CD4-positive, alpha-beta T cell (primary cell): Measurements from ENCODE around the gene NEK9. TPM values are rescaled to one million over a fixed set of nuclear protein-coding genes. Genes with fewer than 3 reads are reported as not detected.

Experiments
- ATAC-seq: fragments of 200-7000 bp; cut with Tn5 transposase; one replicate; pipeline ENCODE4 v1.10.0; 2022; ENCODE audit warnings: mild to moderate bottlenecking; ENCODE audit not compliant: poor library complexity
- CTCF ChIA-PET: fragments of 350-600 bp; sonication (Branson Sonifier 250); formaldehyde crosslinking; loops from one replicate; lab custom pipeline; 2021; ENCODE audit warnings: antibody characterized with exemption, inconsistent platforms; lab: Charles Lee
- POLR2A ChIA-PET: fragments of 350-600 bp; sonication (Branson Sonifier 250); formaldehyde crosslinking; loops from one replicate; lab custom pipeline; 2021; ENCODE audit warnings: antibody characterized with exemption, inconsistent platforms; lab: Charles Lee
- DNase-seq, 14 experiments: peaks; one replicate each; pipeline ENCODE4 v3.0.0-alpha.2; 2013 to 2020; ENCODE audit warnings: mixed read lengths in 2 of 14
- H3K27ac ChIP-seq, 2 donors: one replicate each; pipeline versions ENCODE4 v1.5.1 to v1.7.0; 2013; ENCODE audit warnings: low read length in 2 of 2, low read depth in 1 of 2, mild to moderate bottlenecking in 1 of 2
- H3K27me3 ChIP-seq, 2 experiments: 1 replicate in 1 of 2; 2 replicates in 1 of 2; pipeline versions ENCODE4 v1.6.1 to v1.7.0; 2013; ENCODE audit warnings: low read length in 2 of 2, control low read depth in 1 of 2, mild to moderate bottlenecking in 1 of 2, moderate library complexity in 1 of 2; ENCODE audit not compliant: insufficient read depth in 2 of 2, control insufficient read depth in 1 of 2
- H3K36me3 ChIP-seq: one replicate; pipeline ENCODE4 v1.6.1; 2013; ENCODE audit warnings: low read length, control low read depth; ENCODE audit not compliant: insufficient read depth
- H3K4me1 ChIP-seq: one replicate; pipeline ENCODE4 v1.6.1; 2013; ENCODE audit warnings: low read length, control low read depth; ENCODE audit not compliant: insufficient read depth
- H3K4me3 ChIP-seq: one replicate; pipeline ENCODE4 v1.5.1; 2013; ENCODE audit warnings: mild to moderate bottlenecking, low read length, moderate library complexity
- H3K9me3 ChIP-seq, 2 experiments: 1 replicate in 1 of 2; 2 replicates in 1 of 2; pipeline versions ENCODE4 v1.6.1 to v1.7.0; 2013; ENCODE audit warnings: low read length in 2 of 2, mild to moderate bottlenecking in 2 of 2, control low read depth in 1 of 2, moderate library complexity in 1 of 2; ENCODE audit not compliant: control insufficient read depth in 1 of 2, insufficient read depth in 1 of 2
- H3K27ac Mint-ChIP-seq: one replicate; pipeline ENCODE4 v1.8.0; 2020; ENCODE audit warnings: mixed read lengths
- H3K27me3 Mint-ChIP-seq: one replicate; pipeline ENCODE4 v1.8.0; 2021; ENCODE audit warnings: mixed read lengths
- H3K36me3 Mint-ChIP-seq: one replicate; pipeline ENCODE4 v1.8.0; 2021; ENCODE audit warnings: low read depth, mixed read lengths
- H3K4me1 Mint-ChIP-seq: one replicate; pipeline ENCODE4 v1.8.0; 2021; ENCODE audit warnings: low read depth, mixed read lengths
- H3K4me3 Mint-ChIP-seq: one replicate; pipeline ENCODE4 v1.8.0; 2020; ENCODE audit warnings: mild to moderate bottlenecking, mixed read lengths
- H3K9me3 Mint-ChIP-seq: one replicate; pipeline ENCODE4 v1.8.0; 2020; ENCODE audit warnings: mixed read lengths
- intact Hi-C, 2 experiments: fragments of 100-400 bp; cut with DNase I in 1 of 2; cut with micrococcal nuclease in 1 of 2; formaldehyde crosslinking; loops; one replicate each; pipeline versions ENCODE4 v1.15.1 to v1.9.0; 2023 to 2025; cut with DNase I, micrococcal nuclease
- total RNA-seq, 174 experiments: library from RNA in 2 of 174; stranded (reverse) in 2 of 174; gene quantifications; one replicate each; pipeline ENCODE4 v1.2.3 and lab custom pipeline; 2021 to 2026
- TF ChIP-seq, protein P1 (sequence below): fragments of 200-600 bp; IDR thresholded peaks from one replicate; pipeline ENCODE4 v1.8.0; 2022; ENCODE audit warnings: antibody characterized with exemption, mild to moderate bottlenecking

The NEK9 gene
- total RNA-seq, 2 experiments from 2014 or later: 53.5 to 54.1 TPM

DNA sequence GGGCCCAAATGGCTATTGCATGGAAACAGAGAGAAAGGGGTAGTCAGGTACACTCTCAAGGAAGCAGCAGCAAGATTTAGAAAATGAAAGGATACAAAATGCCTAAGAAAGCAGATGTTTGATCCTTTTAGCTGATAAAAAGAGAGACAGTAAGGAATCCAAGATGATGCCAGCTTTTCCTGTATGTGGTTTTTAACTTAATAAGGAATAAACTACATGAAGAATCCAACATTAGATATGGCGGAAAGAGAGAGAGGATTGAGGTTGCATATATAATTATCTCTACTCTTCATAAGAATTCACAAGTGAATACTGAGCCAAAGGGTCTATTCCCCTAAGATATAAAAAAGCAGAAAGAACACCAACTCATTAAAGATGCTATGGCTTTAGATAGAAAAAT is 38.0 kb upstream of the NEK9 start:
- peaks cover 77% of the 10 kb centered on the region for H3K4me1 Mint-ChIP-seq

DNA sequence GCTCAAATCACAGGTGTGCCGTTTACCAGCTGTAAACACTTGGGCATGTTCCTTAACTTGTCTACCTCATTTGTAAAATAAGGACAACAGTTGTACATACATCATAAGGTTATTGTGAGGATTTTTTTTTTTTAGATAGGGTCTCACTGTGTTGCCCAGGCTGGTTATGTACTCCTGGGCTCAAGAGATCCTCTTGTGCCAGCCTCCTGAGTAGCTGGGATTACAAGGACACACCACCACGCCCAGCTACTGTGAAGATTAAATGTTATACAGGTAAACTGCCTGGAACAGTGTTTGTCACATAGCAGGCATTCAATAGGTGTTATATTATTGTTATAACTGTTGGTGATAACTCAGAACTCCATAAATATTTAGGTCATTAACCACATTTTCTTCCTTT is 36.8 kb upstream of the NEK9 start:
- Mint-ChIP-seq H3K27ac (no peak overlapping the region), H3K9me3 (no peaks in the 10 kb centered on the region), H3K4me3 (no peak overlapping the region), H3K36me3 (peaks cover 18% of the 10 kb centered on the region), H3K4me1 (peaks cover 77% of the 10 kb centered on the region), H3K27me3 (no peaks in the 10 kb centered on the region)
- H3K36me3 ChIP-seq: peaks cover 11% of the 10 kb centered on the region
- no peak overlapping the region for H3K27ac ChIP-seq
- ChIA-PET POLR2A (interaction anchor here (0.6 kb wide), 1 partner anchor 43 kb away, joined by 3 read pairs; no protein-coding TSS in a partner anchor), CTCF (interaction anchor here (1.0 to 1.7 kb wide), 2 partner anchors 95 to 132 kb away, joined by 3 to 4 read pairs; no protein-coding TSS in a partner anchor)
- DNase-seq (no peak), ATAC-seq (no peak)
- H3K4me1 ChIP-seq: peaks cover 47% of the 10 kb centered on the region
- TF ChIP-seq, protein P1, sequence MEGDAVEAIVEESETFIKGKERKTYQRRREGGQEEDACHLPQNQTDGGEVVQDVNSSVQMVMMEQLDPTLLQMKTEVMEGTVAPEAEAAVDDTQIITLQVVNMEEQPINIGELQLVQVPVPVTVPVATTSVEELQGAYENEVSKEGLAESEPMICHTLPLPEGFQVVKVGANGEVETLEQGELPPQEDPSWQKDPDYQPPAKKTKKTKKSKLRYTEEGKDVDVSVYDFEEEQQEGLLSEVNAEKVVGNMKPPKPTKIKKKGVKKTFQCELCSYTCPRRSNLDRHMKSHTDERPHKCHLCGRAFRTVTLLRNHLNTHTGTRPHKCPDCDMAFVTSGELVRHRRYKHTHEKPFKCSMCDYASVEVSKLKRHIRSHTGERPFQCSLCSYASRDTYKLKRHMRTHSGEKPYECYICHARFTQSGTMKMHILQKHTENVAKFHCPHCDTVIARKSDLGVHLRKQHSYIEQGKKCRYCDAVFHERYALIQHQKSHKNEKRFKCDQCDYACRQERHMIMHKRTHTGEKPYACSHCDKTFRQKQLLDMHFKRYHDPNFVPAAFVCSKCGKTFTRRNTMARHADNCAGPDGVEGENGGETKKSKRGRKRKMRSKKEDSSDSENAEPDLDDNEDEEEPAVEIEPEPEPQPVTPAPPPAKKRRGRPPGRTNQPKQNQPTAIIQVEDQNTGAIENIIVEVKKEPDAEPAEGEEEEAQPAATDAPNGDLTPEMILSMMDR: no peak
- H3K4me3 ChIP-seq: no peak overlapping the region
- intact Hi-C loops: no loop called here
- no peaks in the 10 kb centered on the region for H3K9me3 ChIP-seq
- no peaks in the 10 kb centered on the region for H3K27me3 ChIP-seq

More for the DNA sequence above, 38.0 kb upstream of the NEK9 start:
- Histone ChIP-seq H3K27ac (no peak overlapping the region), H3K36me3 (peaks cover 11% of the 10 kb centered on the region), H3K9me3 (no peaks in the 10 kb centered on the region), H3K4me1 (peaks cover 52% of the 10 kb centered on the region), H3K27me3 (no peaks in the 10 kb centered on the region), H3K4me3 (no peak overlapping the region)
- no peak for ATAC-seq
- H3K9me3 Mint-ChIP-seq: no peaks in the 10 kb centered on the region
- ChIA-PET CTCF (interaction anchor here (1.7 kb wide), 1 partner anchor 131 kb away, joined by 4 read pairs; no protein-coding TSS in a partner anchor), POLR2A (interaction anchor here (0.6 kb wide), 1 partner anchor 200 kb away, joined by 3 read pairs; no protein-coding TSS in a partner anchor)
- DNase-seq: no peak
- no peaks in the 10 kb centered on the region for H3K27me3 Mint-ChIP-seq
- intact Hi-C loops: no loop called here
- no peak overlapping the region for H3K27ac Mint-ChIP-seq
- H3K4me3 Mint-ChIP-seq: no peak overlapping the region
- TF ChIP-seq, protein P1: no peak
- H3K36me3 Mint-ChIP-seq: peaks cover 20% of the 10 kb centered on the region

DNA sequence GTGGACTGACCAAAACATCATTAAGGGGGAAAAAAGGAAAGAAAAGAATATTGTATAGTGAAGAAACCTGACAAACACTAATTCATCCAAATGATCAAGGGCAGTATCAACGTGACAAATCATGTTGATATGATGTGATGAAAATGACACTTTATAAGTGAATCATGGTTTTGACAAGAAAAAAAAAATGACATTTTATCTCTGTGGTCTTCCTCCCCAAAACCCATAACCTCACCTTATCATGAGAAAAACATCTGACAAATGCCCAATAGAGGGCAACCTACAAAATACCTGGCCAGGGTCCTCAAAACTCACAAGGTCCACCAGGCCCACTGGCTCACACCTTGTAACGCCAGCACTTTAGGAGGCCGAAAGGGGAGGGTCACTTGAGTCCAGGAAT is 35.8 kb upstream of the NEK9 start:
- Mint-ChIP-seq H3K4me1 (peaks cover 67% of the 10 kb centered on the region), H3K36me3 (peaks cover 17% of the 10 kb centered on the region), H3K4me3 (no peak overlapping the region), H3K9me3 (no peaks in the 10 kb centered on the region), H3K27me3 (no peaks in the 10 kb centered on the region), H3K27ac (no peak overlapping the region)
- H3K4me1 ChIP-seq: peaks cover 42% of the 10 kb centered on the region
- no peaks in the 10 kb centered on the region for H3K9me3 ChIP-seq
- no peak for DNase-seq
- no peak overlapping the region for H3K27ac ChIP-seq
- ATAC-seq: no peak
- H3K36me3 ChIP-seq: peaks cover 11% of the 10 kb centered on the region
- ChIA-PET CTCF (interaction anchor here (1.0 kb wide), 1 partner anchor 96 kb away, joined by 3 read pairs; no protein-coding TSS in a partner anchor), POLR2A (no interaction called here)
- H3K27me3 ChIP-seq: no peaks in the 10 kb centered on the region
- intact Hi-C loops: no loop called here
- H3K4me3 ChIP-seq: no peak overlapping the region
- TF ChIP-seq, protein P1: no peak
